Neutrophil (primary cell): ENCODE results near the gene SLC4A7.

ENCODE experiments used
- H3K27ac ChIP-seq: fragments of 200-600 bp; sonication (generic); 2 replicates; pipeline ENCODE4 v1.5.1; 2016; ENCODE audit warnings: mild to moderate bottlenecking, moderate library complexity
- H3K27me3 ChIP-seq: fragments of 200-600 bp; sonication (generic); 2 replicates; pipeline ENCODE4 v1.6.0; 2016; ENCODE audit warnings: mild to moderate bottlenecking
- H3K36me3 ChIP-seq: fragments of 200-600 bp; sonication (generic); 2 replicates; pipeline ENCODE4 v1.5.1; 2017
- H3K4me1 ChIP-seq, 2 experiments: fragments of 200-600 bp in 1 of 2; sonication (generic) in 1 of 2; 1 replicate in 1 of 2; 2 replicates in 1 of 2; pipeline versions ENCODE4 v1.5.1 to v1.6.1; 2013 to 2016; ENCODE audit warnings: low read depth in 1 of 2, low read length in 1 of 2, mild to moderate bottlenecking in 1 of 2, moderate library complexity in 1 of 2; ENCODE audit not compliant: control insufficient read depth in 1 of 2, insufficient read depth in 1 of 2
- H3K4me3 ChIP-seq, 2 experiments: fragments of 200-600 bp in 1 of 2; sonication (generic) in 1 of 2; 1 replicate in 1 of 2; 2 replicates in 1 of 2; pipeline ENCODE4 v1.5.1; 2013 to 2016; ENCODE audit warnings: low read depth in 1 of 2, low read length in 1 of 2, mild to moderate bottlenecking in 1 of 2, moderate library complexity in 1 of 2
- H3K9me3 ChIP-seq: fragments of 200-600 bp; sonication (generic); 2 replicates; pipeline ENCODE4 v1.5.1; 2016
- TF ChIP-seq, protein P1 (sequence below): fragments of 200-600 bp; sonication (generic); IDR thresholded peaks from 2 replicates; pipeline ENCODE4 v1.5.1; 2016; ENCODE audit warnings: antibody characterized with exemption

Gene SLC4A7

DNA sequence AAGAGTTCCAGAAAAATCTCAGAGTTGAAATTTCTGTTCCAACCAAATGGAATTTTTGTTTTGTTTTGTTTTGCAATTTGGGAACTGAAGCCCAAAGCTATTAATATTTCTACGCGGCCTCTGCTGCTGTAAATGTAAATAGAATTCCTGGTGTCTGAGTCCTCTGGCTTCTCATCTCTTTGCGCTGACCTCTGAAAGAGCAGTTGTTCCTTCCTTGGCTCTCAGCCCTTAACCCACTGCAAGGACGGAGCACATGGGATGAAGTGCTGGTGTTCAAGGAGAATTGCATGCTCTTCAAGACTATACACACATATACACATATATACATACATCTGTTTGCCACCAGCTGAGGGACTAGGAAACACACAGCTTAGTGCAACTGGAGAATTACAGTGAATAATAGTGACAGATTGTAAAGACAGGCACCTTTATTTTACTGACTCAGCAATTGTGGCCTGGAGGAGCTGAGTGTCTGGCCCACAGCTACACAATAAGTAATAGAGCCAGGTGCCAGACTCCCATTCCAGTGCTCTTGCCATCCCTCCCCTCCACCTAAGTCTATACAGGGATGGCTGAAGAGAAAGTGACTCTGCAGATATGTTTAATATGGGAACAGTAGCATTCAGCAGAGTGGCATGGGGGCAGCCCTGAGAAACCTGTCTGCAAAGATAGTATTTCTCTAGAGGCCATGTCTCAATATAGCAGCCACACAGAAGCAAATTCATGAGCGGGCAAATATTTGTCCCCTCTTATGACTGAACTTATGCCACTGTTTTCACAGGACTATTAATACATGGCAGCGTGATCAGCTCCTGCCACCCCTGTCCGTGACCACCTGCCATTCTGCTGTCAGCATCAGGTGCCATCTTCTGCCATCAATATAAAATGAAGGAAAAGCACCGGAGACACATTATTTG, 157.3 kb downstream of the SLC4A7 start:
- TF ChIP-seq, protein P1, sequence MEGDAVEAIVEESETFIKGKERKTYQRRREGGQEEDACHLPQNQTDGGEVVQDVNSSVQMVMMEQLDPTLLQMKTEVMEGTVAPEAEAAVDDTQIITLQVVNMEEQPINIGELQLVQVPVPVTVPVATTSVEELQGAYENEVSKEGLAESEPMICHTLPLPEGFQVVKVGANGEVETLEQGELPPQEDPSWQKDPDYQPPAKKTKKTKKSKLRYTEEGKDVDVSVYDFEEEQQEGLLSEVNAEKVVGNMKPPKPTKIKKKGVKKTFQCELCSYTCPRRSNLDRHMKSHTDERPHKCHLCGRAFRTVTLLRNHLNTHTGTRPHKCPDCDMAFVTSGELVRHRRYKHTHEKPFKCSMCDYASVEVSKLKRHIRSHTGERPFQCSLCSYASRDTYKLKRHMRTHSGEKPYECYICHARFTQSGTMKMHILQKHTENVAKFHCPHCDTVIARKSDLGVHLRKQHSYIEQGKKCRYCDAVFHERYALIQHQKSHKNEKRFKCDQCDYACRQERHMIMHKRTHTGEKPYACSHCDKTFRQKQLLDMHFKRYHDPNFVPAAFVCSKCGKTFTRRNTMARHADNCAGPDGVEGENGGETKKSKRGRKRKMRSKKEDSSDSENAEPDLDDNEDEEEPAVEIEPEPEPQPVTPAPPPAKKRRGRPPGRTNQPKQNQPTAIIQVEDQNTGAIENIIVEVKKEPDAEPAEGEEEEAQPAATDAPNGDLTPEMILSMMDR: no peak
- Histone ChIP-seq H3K4me1 (no peaks in the 10 kb centered on the region), H3K9me3 (no peaks in the 10 kb centered on the region), H3K36me3 (no peaks in the 10 kb centered on the region), H3K4me3 (no peak overlapping the region), H3K27ac (no peak overlapping the region), H3K27me3 (no peaks in the 10 kb centered on the region)

DNA sequence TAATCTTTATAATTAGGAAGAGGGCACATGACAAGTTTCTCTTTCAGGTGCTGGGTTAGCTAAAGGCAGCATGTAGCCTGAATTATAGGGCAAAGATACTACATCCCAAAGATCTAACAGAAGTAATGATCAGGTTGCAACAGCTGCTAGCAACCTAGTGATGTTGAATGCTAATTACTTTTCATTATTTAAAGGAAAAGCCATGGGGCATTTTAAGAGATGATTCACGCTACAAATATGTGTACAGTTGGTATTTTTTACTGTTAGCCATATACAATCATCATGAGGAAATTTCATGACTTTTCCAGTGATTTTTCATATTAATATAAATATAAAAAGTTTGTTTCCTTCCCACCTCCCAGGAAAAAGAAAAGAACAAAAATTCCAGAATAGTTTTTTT, 158.0 kb downstream of the SLC4A7 start:
- no peaks in the 10 kb centered on the region for H3K4me1 ChIP-seq
- H3K27me3 ChIP-seq: no peaks in the 10 kb centered on the region
- no peak overlapping the region for H3K4me3 ChIP-seq
- TF ChIP-seq, protein P1: no peak
- no peaks in the 10 kb centered on the region for H3K9me3 ChIP-seq
- no peak overlapping the region for H3K27ac ChIP-seq
- no peaks in the 10 kb centered on the region for H3K36me3 ChIP-seq

DNA sequence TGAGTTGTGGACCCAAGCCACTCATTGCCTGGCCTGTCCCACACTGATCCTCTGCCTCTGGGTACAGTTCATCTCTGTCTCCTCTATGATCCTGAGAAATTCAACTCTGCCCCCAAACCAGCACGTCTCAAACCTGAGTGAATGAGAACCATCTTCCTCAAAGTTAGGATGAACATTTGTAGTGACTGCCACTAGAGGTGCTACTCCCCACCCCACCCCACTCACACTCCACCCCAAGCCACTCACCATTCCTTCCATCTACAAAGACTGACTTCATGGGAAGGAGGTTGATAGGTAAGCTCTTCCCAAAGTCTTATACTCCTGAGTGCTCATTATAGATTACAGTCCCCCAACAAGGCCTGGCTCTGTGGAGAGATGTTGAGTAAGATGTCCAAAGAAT, 158.8 kb downstream of the SLC4A7 start:
- H3K27ac ChIP-seq: no peak overlapping the region
- no peak overlapping the region for H3K4me3 ChIP-seq
- H3K36me3 ChIP-seq: no peaks in the 10 kb centered on the region
- no peaks in the 10 kb centered on the region for H3K4me1 ChIP-seq
- no peaks in the 10 kb centered on the region for H3K9me3 ChIP-seq
- H3K27me3 ChIP-seq: no peaks in the 10 kb centered on the region
- TF ChIP-seq, protein P1: no peak

DNA sequence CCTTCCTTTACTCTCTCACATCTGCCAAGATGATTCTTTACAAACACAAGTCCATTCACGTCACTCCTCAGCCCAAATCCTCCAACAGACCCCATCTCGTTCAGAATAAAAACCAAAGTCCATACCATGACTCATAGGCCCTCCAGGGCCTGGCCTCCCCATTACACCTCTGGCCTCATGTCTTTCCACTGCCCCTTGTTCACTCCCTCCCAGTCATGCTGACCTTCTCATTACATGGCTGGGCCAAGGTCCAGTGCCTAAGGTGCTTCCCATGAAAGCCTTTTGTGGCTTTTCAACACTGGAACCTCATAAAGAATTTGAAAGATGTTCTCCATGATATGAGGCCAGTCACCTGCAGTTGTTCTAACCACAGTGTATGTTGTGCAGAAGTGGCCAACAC, 159.5 kb downstream of the SLC4A7 start:
- H3K27me3 ChIP-seq: no peaks in the 10 kb centered on the region
- H3K36me3 ChIP-seq: no peaks in the 10 kb centered on the region
- no peak overlapping the region for H3K27ac ChIP-seq
- no peaks in the 10 kb centered on the region for H3K9me3 ChIP-seq
- H3K4me1 ChIP-seq: no peaks in the 10 kb centered on the region
- TF ChIP-seq, protein P1: no peak
- H3K4me3 ChIP-seq: no peak overlapping the region

DNA sequence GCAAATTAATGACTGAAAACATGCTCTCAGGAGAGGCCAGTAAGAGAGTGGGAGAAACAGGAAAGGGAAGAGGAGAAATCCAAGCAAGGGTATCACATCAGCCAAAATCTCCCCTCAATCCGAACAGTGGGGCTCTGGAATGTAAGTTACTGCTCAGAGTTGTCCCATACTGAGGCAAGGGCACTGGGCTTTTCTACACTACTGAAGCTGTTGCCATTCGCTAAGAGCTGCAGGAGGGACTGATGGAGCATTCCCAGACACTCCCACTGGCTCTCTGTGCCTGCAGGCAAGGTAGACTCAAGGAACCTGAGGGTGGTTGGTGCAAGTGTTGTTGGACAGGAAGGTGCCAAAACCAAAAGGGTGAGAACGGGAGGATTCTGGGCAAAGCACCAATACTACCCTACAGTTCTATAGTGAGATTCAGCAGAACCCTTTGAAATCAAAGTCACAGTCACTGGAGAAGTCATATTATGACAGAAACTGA, 161.1 kb downstream of the SLC4A7 start:
- Histone ChIP-seq H3K9me3 (no peaks in the 10 kb centered on the region), H3K4me1 (no peaks in the 10 kb centered on the region), H3K36me3 (no peaks in the 10 kb centered on the region), H3K27ac (no peak overlapping the region), H3K27me3 (no peaks in the 10 kb centered on the region), H3K4me3 (no peak overlapping the region)
- TF ChIP-seq, protein P1: no peak
